GM12873 (cell line): ENCODE results near the gene ZNF3.

ENCODE experiments used
- CTCF ChIP-seq: IDR thresholded peaks from 2 replicates; pipeline ENCODE4 v1.5.1; 2012; ENCODE audit warnings: low read depth, mild to moderate bottlenecking, moderate library complexity, low read length, control low read depth; ENCODE audit not compliant: insufficient read depth; ENCODE audit errors: missing control alignments

Gene ZNF3

DNA sequence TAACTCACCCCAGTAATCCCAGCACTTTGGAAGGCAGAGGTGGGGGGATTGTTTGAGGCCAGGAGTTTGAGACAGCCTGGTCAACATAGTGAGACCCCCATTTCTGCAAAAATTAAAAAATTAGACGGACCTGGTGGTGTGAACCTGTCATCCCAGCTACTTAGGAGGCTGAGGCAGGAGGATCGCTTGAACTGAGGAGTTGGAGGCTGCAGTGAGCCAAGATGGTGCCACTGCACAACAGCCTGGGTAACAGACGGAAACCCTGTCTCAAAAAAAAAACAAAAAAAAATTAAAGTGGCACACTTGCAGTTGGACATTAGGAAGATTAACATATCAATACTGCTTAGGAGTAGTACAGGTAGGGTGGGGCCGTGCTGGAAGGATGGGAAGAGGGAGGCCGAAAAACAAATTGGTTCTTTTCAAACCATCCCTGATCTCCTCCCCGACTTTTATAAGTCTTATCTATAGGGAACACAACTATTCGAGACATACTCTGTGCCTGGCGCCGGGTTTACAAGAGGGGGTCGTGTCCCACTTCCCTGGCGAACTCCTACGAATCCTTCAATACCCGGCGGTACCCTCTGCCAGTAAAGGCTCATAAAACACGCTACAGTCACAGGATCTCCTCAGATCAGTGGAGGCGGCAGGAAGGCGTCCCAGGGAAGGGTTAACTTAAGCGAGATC, 37.0 kb upstream of the ZNF3 start:
- TF ChIP-seq CTCF, result no peak

- TF ChIP-seq CTCF, result no peak
These were observed 33.5 kb upstream of the ZNF3 start for GRCh38 chr7:100115026-100115425.

- TF ChIP-seq CTCF, result no peak
These were observed 30.4 kb upstream of the ZNF3 start for GRCh38 chr7:100111914-100112313.

DNA sequence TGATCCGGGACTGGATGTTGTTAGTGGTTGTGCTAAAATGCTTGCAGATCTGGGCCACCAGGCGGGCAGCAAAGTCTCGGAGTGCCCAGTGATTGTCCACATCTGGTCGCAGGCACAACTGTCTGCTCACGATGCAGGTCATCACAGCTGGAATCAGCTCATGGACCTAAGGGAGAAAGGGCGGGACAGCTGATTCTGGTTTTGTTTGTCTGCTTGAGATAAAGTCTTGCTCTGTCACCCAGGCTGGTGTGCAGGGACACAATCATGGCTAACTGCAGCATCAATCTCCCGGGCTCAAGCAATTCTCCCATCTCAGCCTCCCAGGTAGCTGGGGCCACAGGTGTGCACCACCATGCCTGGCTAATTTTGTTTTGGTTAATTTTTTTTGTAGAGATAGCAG, 29.6 kb upstream of the ZNF3 start:
- TF ChIP-seq CTCF, result no peak

GRCh38 chr7:100109521-100110163, 28.1 kb upstream of the ZNF3 start:
- no peak for TF ChIP-seq CTCF

DNA sequence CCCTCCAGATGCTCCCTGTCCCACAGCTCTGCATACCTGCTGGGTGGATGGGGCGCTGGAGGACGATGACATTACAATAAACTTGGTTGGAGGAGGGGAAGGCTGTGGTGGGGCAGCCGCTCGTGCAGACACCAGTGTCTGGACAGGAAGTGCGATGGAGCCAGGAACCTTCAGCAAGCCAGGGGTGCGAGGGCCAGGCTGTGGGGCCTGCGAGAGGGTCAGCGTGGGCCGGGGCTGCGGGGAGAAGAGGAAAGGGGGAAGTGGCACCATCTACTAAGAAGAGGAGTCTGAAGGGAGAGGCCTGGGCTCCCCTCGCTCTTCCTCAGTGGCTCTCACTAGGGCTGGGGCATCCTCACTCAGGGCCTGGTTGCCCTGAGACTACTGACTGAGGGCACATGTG, 26.4 kb upstream of the ZNF3 start:
- no peak for TF ChIP-seq CTCF

DNA sequence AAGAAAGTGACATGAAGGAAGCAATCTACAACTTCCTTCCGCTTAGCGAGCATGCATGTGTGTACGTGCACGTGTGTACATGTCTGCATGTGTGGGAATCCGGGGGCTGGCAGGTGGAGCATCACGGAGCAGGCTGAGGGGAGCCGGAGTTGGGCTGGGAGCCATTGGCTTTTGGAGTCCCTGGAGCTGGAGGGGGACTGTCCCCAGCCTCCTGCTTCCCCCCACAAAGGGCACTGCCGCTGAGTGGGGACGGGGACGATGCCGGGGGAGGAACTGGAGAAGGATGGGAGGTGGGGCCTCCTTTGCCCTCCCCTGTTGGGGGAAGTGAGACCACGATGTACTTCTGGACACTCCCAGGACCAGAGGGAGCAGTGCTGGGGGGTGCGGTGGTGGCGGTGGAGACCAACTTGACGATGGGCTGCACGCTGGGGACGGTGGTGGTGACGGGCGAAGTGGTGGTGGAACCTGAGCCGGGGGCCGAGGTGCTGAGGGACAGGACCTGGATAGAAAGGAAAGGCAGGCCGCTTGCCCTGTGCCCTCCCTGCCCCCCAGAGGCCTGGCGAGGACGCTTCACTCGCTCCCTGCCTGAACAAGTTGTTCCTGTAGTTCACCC, 25.7 kb upstream of the ZNF3 start:
- no peak for TF ChIP-seq CTCF
